K562 (cell line): ENCODE data around the gene CDCA3.

Experiments
- POLR2A ChIP-seq: fragments of 450-650 bp; conservative IDR thresholded peaks from 2 replicates; pipeline ENCODE4 v1.6.1; 2016
- SIN3A ChIP-seq, 2 experiments: fragments of 150-350 bp in 1 of 2; IDR thresholded peaks; 2 replicates each; pipeline ENCODE4 v1.6.1; 2011 to 2016; ENCODE audit warnings: borderline replicate concordance in 2 of 2, low read depth in 2 of 2, low read length in 2 of 2, mild to moderate bottlenecking in 2 of 2, moderate library complexity in 2 of 2; ENCODE audit not compliant: control insufficient read depth in 1 of 2

- TF ChIP-seq SIN3A (IDR thresholded peaks at IDR 0.05; ENCODE audit: borderline replicate concordance in 2 of 2, control insufficient read depth in 1 of 2, low read depth in 2 of 2, low read length in 2 of 2) (no peak), POLR2A (no peak)
These were observed 29.3 kb downstream of the CDCA3 start, which contains the start of gene GPR162 for GRCh38 chr12:6821591-6822425.
